HepG2 (cell line): Measurements from ENCODE around the gene MACROD2. TPM values are rescaled to one million over a fixed set of nuclear protein-coding genes. Genes with fewer than 3 reads are reported as not detected.

Experiments
- ATAC-seq: fragments of 200-7000 bp; cut with Tn5 transposase; 3 replicates; pipeline ENCODE4 v1.9.1; 2020; ENCODE audit warnings: mild to moderate bottlenecking, moderate library complexity
- BruUV-seq: library from RNA; stranded (reverse); fragments of 400-500 nt; replicated peaks from 2 replicates; lab custom pipeline; 2021; lab: Mats Ljungman, UMichigan
- CTCF ChIA-PET: fragments of 300-600 bp; formaldehyde crosslinking; extraction: SDS; loops from one replicate; lab custom pipeline; 2021; ENCODE audit warnings: low total read pairs, inconsistent platforms, low intra/inter-chr PET ratio; lab: Yijun Ruan, JAX
- POLR2A ChIA-PET: fragments of 350-600 bp; sonication (Branson Sonifier 250); formaldehyde crosslinking; loops from one replicate; lab custom pipeline; 2020; ENCODE audit warnings: antibody characterized with exemption, inconsistent platforms; lab: Yijun Ruan, JAX
- DNase-seq: peaks from one replicate; pipeline ENCODE4 v3.0.0-alpha.2; 2015; ENCODE audit warnings: low spot score
- FAIRE-seq: peaks from 3 replicates; lab custom pipeline; 2011; peaks lifted over from hg19 to GRCh38; lab: Jason Lieb, UNC
- H2AFZ ChIP-seq: one replicate; pipeline ENCODE4 v1.6.1; 2011; ENCODE audit warnings: low read length, inconsistent platforms
- H3K27ac ChIP-seq: fragments of 300-600 bp; 3 replicates; pipeline ENCODE4 v1.8.0; 2011; ENCODE audit warnings: mixed run types, mild to moderate bottlenecking, mixed read lengths, low read length, inconsistent platforms; ENCODE audit not compliant: insufficient read depth; ENCODE audit errors: extremely low read length
- H3K27me3 ChIP-seq, 2 experiments: fragments of 200-600 bp in 1 of 2; 2 replicates in 1 of 2; 3 replicates in 1 of 2; pipeline versions ENCODE4 v1.6.0 to v1.8.0; 2011; ENCODE audit warnings: low read length in 2 of 2, mild to moderate bottlenecking in 2 of 2, moderate library complexity in 2 of 2, inconsistent platforms in 1 of 2; ENCODE audit not compliant: insufficient read depth in 2 of 2, control insufficient read depth in 1 of 2
- H3K36me3 ChIP-seq, 2 experiments: fragments of 200-600 bp in 1 of 2; replicated peaks in 1 of 2; 2 replicates in 1 of 2; 3 replicates in 1 of 2; pipeline versions ENCODE4 v1.5.1 to v1.8.0; 2011; ENCODE audit warnings: low read length in 2 of 2, inconsistent platforms in 1 of 2; ENCODE audit not compliant: insufficient read depth in 2 of 2, control insufficient read depth in 1 of 2
- H3K4me1 ChIP-seq: 2 replicates; pipeline ENCODE4 v1.5.1; 2012; ENCODE audit warnings: low read length, inconsistent platforms; ENCODE audit not compliant: insufficient read depth
- H3K4me2 ChIP-seq: 2 replicates; pipeline ENCODE4 v1.6.0; 2011; ENCODE audit warnings: low read depth, low read length, inconsistent platforms
- H3K4me3 ChIP-seq, 3 experiments: fragments of 200-600 bp in 1 of 3; sonication (generic), shearing (Covaris generic) in 1 of 3; replicated peaks in 1 of 3; 2 replicates each; pipeline ENCODE4 v1.5.1; 2011 to 2016; ENCODE audit warnings: low read length in 3 of 3, inconsistent platforms in 2 of 3, low read depth in 2 of 3, mild to moderate bottlenecking in 2 of 3, control low read depth in 1 of 3, mixed read lengths in 1 of 3; ENCODE audit not compliant: insufficient read depth in 1 of 3
- H3K79me2 ChIP-seq: one replicate; pipeline ENCODE4 v1.6.1; 2011; ENCODE audit warnings: low read length, inconsistent platforms; ENCODE audit not compliant: insufficient read depth
- H3K9ac ChIP-seq: 2 replicates; pipeline ENCODE4 v1.6.0; 2011; ENCODE audit warnings: mild to moderate bottlenecking, low read depth, low read length, inconsistent platforms; ENCODE audit not compliant: insufficient read depth
- H3K9me3 ChIP-seq: 2 replicates; pipeline ENCODE4 v1.5.1; 2012; ENCODE audit warnings: mild to moderate bottlenecking, low read length
- H4K20me1 ChIP-seq: 2 replicates; pipeline ENCODE4 v1.6.0; 2011; ENCODE audit warnings: inconsistent platforms, mild to moderate bottlenecking, low read length, moderate library complexity; ENCODE audit not compliant: insufficient read depth
- KLF11 ChIP-seq: IDR thresholded peaks from 2 replicates; pipeline ENCODE4 v1.6.1; 2016; ENCODE audit warnings: missing compliant biosample characterization
- NRL ChIP-seq: sonication (generic); formaldehyde crosslinking; IDR thresholded peaks from 2 replicates; pipeline ENCODE4 v1.5.0; 2020; ENCODE audit warnings: missing genetic modification reagents, mild to moderate bottlenecking, moderate library complexity, borderline replicate concordance
- ZNF501 ChIP-seq: sonication (generic); formaldehyde crosslinking; IDR thresholded peaks from 2 replicates; pipeline ENCODE4 v1.5.1; 2020; ENCODE audit warnings: mild to moderate bottlenecking, moderate library complexity, missing genetic modification reagents
- WGBS: methylation state at CpG from one replicate; pipeline ENCODE4 v1.1.6; 2017; ENCODE audit warnings: low lambda C conversion rate; 5-methylcytosine and 5-hydroxymethylcytosine counted together
- in situ Hi-C: cut with HindIII; loops from 2 replicates; pipeline ENCODE4 v1.10.0; 2017; ENCODE audit warnings: low pct_unique_long_range_greater_than_20kb; ENCODE audit not compliant: extremely low pct_ligation_motif_present
- intact Hi-C: fragments of 100-400 bp; cut with micrococcal nuclease; formaldehyde crosslinking; loops from one replicate; pipeline ENCODE4 v1.10.0; 2022; ENCODE audit not compliant: unreplicated experiment
- polyA plus RNA-seq, 8 experiments: library from polyadenylated mRNA; depleted of rRNA in 3 of 8; stranded (reverse) in 7 of 8; unstranded in 1 of 8; fragments of >200 nt; fragmentation: Illumina TruSeq in 4 of 8; extraction: Trizol in 4 of 8; gene quantifications; 2 replicates each; pipeline versions ENCODE4 v1.2.1 to v1.2.3, GENCODE V29; 2011 to 2016; ENCODE audit warnings: low read depth in 4 of 8, missing spikeins in 1 of 8, mixed read lengths in 1 of 8; ENCODE audit not compliant: insufficient read depth in 1 of 8
- total RNA-seq, 5 experiments: library from RNA; depleted of rRNA; stranded (reverse); fragments of >200 nt; fragmentation: Illumina TruSeq; extraction: Trizol; gene quantifications; 2 replicates each; pipeline ENCODE4 v1.2.3, GENCODE V29; 2016; ENCODE audit warnings: low read depth in 1 of 5
- TF ChIP-seq, protein P1 (sequence below): sonication (generic); formaldehyde crosslinking; IDR thresholded peaks from 2 replicates; pipeline ENCODE4 v1.4.0; 2020; ENCODE audit warnings: missing genetic modification reagents; ENCODE audit errors: not compliant biosample characterization
- TF ChIP-seq, protein P2 (sequence below): sonication (generic); formaldehyde crosslinking; IDR thresholded peaks from 2 replicates; pipeline ENCODE4 v1.5.0; 2020; ENCODE audit warnings: missing genetic modification reagents
- TF ChIP-seq, protein P3 (sequence below): sonication (generic); formaldehyde crosslinking; IDR thresholded peaks from 2 replicates; pipeline ENCODE4 v1.5.0; 2020; ENCODE audit warnings: mild to moderate bottlenecking, missing genetic modification reagents, borderline replicate concordance
- TF ChIP-seq, protein P4 (sequence below): IDR thresholded peaks from 2 replicates; pipeline ENCODE4 v1.6.1; 2012; ENCODE audit warnings: low read length, improper control_type of control experiment

The MACROD2 gene
- total and polyA plus RNA-seq, 2 of the 13 experiments (the other 11 are each of a cell fraction or from before 2014, with no cell fraction given) = 0.13 to 0.51 TPM

DNA sequence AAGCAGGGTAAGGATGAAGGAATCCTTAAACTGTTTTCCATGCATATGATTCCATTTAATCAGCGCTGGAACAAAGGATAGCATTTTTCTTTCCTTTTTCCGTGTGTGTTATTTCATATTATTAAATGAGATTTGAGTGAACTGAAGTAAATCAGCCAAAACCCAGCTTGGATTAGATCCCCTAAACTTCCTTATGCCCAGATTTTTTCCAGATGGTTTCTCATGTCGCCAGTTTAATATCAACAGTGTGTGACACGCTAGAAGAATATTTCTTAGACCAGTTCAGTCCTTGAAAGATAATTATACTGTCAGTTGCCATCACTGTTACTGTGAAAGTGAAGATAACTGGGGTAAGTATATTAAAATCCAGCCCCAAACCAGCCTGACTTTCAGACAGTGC is 1568.5 kb downstream of the MACROD2 start:
- BruUV-seq = no TSS peak
- H3K27me3 ChIP-seq = no peaks in the 10 kb centered on the region
- TF ChIP-seq ZNF501 (CRISPR knock-in tag) = no peak
- TF ChIP-seq, protein P1, sequence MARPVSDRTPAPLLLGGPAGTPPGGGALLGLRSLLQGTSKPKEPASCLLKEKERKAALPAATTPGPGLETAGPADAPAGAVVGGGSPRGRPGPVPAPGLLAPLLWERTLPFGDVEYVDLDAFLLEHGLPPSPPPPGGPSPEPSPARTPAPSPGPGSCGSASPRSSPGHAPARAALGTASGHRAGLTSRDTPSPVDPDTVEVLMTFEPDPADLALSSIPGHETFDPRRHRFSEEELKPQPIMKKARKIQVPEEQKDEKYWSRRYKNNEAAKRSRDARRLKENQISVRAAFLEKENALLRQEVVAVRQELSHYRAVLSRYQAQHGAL (CRISPR knock-in tag) = no peak
- TF ChIP-seq NRL (CRISPR knock-in tag) = no peak
- TF ChIP-seq, all 625 proteins: peak for 0
- no peaks in the 10 kb centered on the region for H3K79me2 ChIP-seq
- intact Hi-C loops (no loop called here), in situ Hi-C loops (no loop called here)
- no peaks in the 10 kb centered on the region for H3K4me1 ChIP-seq
- H3K36me3 ChIP-seq = no peaks in the 10 kb centered on the region
- no peak for DNase-seq
- no peak overlapping the region for H3K27ac ChIP-seq
- 1% methylated on average over 4 of the region's 4 CpGs for WGBS
- H4K20me1 ChIP-seq = no peaks in the 10 kb centered on the region
- H3K4me2 ChIP-seq = no peak overlapping the region
- no peak overlapping the region for H3K9ac ChIP-seq
- no peak for FAIRE-seq
- ATAC-seq = no peak
- CTCF ChIA-PET = no interaction called here
- no peak overlapping the region for H3K4me3 ChIP-seq
- POLR2A ChIA-PET = no interaction called here
- no peak overlapping the region for H2AFZ ChIP-seq
- H3K9me3 ChIP-seq = peaks cover 87% of the 10 kb centered on the region

DNA sequence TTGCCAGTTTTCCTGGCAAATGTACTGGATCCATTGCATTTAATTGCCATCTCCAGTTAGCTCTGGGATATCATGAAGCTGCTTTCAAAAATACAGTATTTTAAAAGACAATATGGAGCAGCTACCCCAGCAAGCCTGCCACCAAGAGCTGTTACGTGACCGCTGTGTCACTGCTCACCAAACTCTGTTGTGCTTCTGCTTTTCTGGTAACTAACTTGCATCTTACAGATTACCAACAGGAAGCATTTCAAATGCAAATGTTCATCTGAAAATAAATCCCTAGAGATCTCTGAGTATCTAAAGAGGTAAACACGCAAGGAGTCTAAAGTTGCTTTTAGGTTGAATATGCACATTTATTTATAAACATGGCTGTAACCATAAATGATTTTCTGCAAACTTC is 1569.7 kb downstream of the MACROD2 start:
- BruUV-seq = no TSS peak
- Histone ChIP-seq H3K4me2 (no peak overlapping the region), H3K9me3 (peaks cover 87% of the 10 kb centered on the region), H3K79me2 (no peaks in the 10 kb centered on the region), H3K27me3 (no peaks in the 10 kb centered on the region), H3K27ac (no peak overlapping the region), H3K4me3 (no peak overlapping the region), H3K36me3 (no peaks in the 10 kb centered on the region), H3K9ac (no peak overlapping the region), H2AFZ (no peak overlapping the region), H3K4me1 (no peaks in the 10 kb centered on the region), H4K20me1 (no peaks in the 10 kb centered on the region)
- FAIRE-seq (no peak), DNase-seq (no peak), ATAC-seq (no peak)
- WGBS = 80% methylated on average over 3 of the region's 3 CpGs
- intact Hi-C loops = no loop called here
- ChIA-PET POLR2A (no interaction called here), CTCF (no interaction called here)
- in situ Hi-C loops = no loop called here
- no peak for TF ChIP-seq KLF11 (CRISPR knock-in tag)
- TF ChIP-seq, protein P2, sequence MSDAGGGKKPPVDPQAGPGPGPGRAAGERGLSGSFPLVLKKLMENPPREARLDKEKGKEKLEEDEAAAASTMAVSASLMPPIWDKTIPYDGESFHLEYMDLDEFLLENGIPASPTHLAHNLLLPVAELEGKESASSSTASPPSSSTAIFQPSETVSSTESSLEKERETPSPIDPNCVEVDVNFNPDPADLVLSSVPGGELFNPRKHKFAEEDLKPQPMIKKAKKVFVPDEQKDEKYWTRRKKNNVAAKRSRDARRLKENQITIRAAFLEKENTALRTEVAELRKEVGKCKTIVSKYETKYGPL (CRISPR knock-in tag) = no peak
- TF ChIP-seq, protein P3, sequence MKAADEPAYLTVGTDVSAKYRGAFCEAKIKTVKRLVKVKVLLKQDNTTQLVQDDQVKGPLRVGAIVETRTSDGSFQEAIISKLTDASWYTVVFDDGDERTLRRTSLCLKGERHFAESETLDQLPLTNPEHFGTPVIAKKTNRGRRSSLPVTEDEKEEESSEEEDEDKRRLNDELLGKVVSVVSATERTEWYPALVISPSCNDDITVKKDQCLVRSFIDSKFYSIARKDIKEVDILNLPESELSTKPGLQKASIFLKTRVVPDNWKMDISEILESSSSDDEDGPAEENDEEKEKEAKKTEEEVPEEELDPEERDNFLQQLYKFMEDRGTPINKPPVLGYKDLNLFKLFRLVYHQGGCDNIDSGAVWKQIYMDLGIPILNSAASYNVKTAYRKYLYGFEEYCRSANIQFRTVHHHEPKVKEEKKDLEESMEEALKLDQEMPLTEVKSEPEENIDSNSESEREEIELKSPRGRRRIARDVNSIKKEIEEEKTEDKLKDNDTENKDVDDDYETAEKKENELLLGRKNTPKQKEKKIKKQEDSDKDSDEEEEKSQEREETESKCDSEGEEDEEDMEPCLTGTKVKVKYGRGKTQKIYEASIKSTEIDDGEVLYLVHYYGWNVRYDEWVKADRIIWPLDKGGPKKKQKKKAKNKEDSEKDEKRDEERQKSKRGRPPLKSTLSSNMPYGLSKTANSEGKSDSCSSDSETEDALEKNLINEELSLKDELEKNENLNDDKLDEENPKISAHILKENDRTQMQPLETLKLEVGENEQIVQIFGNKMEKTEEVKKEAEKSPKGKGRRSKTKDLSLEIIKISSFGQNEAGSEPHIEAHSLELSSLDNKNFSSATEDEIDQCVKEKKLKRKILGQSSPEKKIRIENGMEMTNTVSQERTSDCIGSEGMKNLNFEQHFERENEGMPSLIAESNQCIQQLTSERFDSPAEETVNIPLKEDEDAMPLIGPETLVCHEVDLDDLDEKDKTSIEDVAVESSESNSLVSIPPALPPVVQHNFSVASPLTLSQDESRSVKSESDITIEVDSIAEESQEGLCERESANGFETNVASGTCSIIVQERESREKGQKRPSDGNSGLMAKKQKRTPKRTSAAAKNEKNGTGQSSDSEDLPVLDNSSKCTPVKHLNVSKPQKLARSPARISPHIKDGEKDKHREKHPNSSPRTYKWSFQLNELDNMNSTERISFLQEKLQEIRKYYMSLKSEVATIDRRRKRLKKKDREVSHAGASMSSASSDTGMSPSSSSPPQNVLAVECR (CRISPR knock-in tag) = no peak
- TF ChIP-seq, protein P4, sequence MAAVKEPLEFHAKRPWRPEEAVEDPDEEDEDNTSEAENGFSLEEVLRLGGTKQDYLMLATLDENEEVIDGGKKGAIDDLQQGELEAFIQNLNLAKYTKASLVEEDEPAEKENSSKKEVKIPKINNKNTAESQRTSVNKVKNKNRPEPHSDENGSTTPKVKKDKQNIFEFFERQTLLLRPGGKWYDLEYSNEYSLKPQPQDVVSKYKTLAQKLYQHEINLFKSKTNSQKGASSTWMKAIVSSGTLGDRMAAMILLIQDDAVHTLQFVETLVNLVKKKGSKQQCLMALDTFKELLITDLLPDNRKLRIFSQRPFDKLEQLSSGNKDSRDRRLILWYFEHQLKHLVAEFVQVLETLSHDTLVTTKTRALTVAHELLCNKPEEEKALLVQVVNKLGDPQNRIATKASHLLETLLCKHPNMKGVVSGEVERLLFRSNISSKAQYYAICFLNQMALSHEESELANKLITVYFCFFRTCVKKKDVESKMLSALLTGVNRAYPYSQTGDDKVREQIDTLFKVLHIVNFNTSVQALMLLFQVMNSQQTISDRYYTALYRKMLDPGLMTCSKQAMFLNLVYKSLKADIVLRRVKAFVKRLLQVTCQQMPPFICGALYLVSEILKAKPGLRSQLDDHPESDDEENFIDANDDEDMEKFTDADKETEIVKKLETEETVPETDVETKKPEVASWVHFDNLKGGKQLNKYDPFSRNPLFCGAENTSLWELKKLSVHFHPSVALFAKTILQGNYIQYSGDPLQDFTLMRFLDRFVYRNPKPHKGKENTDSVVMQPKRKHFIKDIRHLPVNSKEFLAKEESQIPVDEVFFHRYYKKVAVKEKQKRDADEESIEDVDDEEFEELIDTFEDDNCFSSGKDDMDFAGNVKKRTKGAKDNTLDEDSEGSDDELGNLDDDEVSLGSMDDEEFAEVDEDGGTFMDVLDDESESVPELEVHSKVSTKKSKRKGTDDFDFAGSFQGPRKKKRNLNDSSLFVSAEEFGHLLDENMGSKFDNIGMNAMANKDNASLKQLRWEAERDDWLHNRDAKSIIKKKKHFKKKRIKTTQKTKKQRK = no peak
